Ramos (cell line): Measurements from ENCODE around the gene TRIM45.
"Not testable (repeated sequence)": the region's sequence is repeated elsewhere in the genome, so short reads cannot be mapped to it uniquely, and the experiment has no call there.

Experiments used
- in situ Hi-C: fragments of 300-500 bp; cut with MboI; formaldehyde crosslinking; loops from one replicate; pipeline ENCODE4 v1.14.3; 2022; ENCODE audit warnings: low sequenced_read_pairs; ENCODE audit not compliant: unreplicated experiment

Gene TRIM45

GRCh38 chr1:117135329-117135728 is 13.8 kb upstream of the TRIM45 start:
- in situ Hi-C loops, result no loop called here

- in situ Hi-C loops, result no loop called here
Observed at GRCh38 chr1:117130526-117130925, 9.0 kb upstream of the TRIM45 start.

GRCh38 chr1:117128323-117129079 is 7.0 kb upstream of the TRIM45 start:
- in situ Hi-C loops, result no loop called here

- in situ Hi-C loops, result no loop called here
Observed at GRCh38 chr1:117127795-117128194, 6.2 kb upstream of the TRIM45 start.

GRCh38 chr1:117124661-117125060 is 3.1 kb upstream of the TRIM45 start:
- in situ Hi-C loops, result no loop called here

GRCh38 chr1:117123274-117123673 is 1.7 kb upstream of the TRIM45 start:
- in situ Hi-C loops, result no loop called here

GRCh38 chr1:117122330-117123025 is 929 bp upstream of the TRIM45 start:
- in situ Hi-C loops, result no loop called here

GRCh38 chr1:117120774-117121588 is 568 bp downstream of the TRIM45 start:
- in situ Hi-C loops, result no loop called here

GRCh38 chr1:117119144-117119543 is 2.4 kb downstream of the TRIM45 start:
- in situ Hi-C loops, result not testable (repeated sequence)

- in situ Hi-C loops, result no loop called here
Observed at GRCh38 chr1:117118137-117118536, 3.4 kb downstream of the TRIM45 start.

GRCh38 chr1:117117697-117118096 is 3.9 kb downstream of the TRIM45 start:
- in situ Hi-C loops, result no loop called here

- in situ Hi-C loops, result no loop called here
Observed at GRCh38 chr1:117116784-117117130, 4.8 kb downstream of the TRIM45 start.

GRCh38 chr1:117116090-117116783 is 5.3 kb downstream of the TRIM45 start:
- in situ Hi-C loops, result no loop called here

- in situ Hi-C loops, result no loop called here
Observed at GRCh38 chr1:117114877-117115276, 6.7 kb downstream of the TRIM45 start.

GRCh38 chr1:117113199-117113598 is 8.3 kb downstream of the TRIM45 start:
- in situ Hi-C loops, result no loop called here

- in situ Hi-C loops, result no loop called here
Observed at GRCh38 chr1:117112047-117112717, 9.4 kb downstream of the TRIM45 start.

- in situ Hi-C loops, result no loop called here
Observed at GRCh38 chr1:117110774-117111173, 10.8 kb downstream of the TRIM45 start.

- in situ Hi-C loops, result no loop called here
Observed at GRCh38 chr1:117107364-117107763, 14.2 kb downstream of the TRIM45 start.

GRCh38 chr1:117106478-117106877 is 15.1 kb downstream of the TRIM45 start:
- in situ Hi-C loops, result no loop called here

- in situ Hi-C loops, result no loop called here
Observed at GRCh38 chr1:117105722-117106121, 15.8 kb downstream of the TRIM45 start.
